Upper lobe of left lung (tissue), 6 donors: ENCODE results near the gene FRMPD4. TPM values are rescaled to one million over a fixed set of nuclear protein-coding genes. Genes with fewer than 3 reads are reported as not detected.

ENCODE experiments used
- ATAC-seq, 2 donors: fragments of 200-7000 bp; cut with Tn5 transposase; one replicate each; pipeline ENCODE4 v1.9.1; 2022; ENCODE audit warnings: mild to moderate bottlenecking in 2 of 2, moderate library complexity in 2 of 2; ENCODE audit not compliant: low FRiP score in 2 of 2
- DNase-seq, 2 donors: peaks; one replicate each; pipeline ENCODE4 v3.0.0-alpha.2; 2019 to 2020
- H3K27ac ChIP-seq, 4 donors: fragments of 200-600 bp; sonication (generic); one replicate each; pipeline ENCODE4 v1.5.1; 2016 to 2019
- H3K27me3 ChIP-seq, 4 donors: fragments of 200-600 bp; sonication (generic); one replicate each; pipeline ENCODE4 v1.5.1; 2017 to 2019
- H3K36me3 ChIP-seq, 4 donors: fragments of 200-600 bp; sonication (generic); one replicate each; pipeline ENCODE4 v1.5.1; 2016 to 2019
- H3K4me1 ChIP-seq, 4 donors: fragments of 200-600 bp; sonication (generic); one replicate each; pipeline ENCODE4 v1.5.1; 2018 to 2019
- H3K4me3 ChIP-seq, 4 donors: fragments of 200-600 bp; sonication (generic); one replicate each; pipeline ENCODE4 v1.5.1; 2017 to 2019; ENCODE audit warnings: mild to moderate bottlenecking in 2 of 4, moderate library complexity in 1 of 4
- H3K9me3 ChIP-seq, 4 donors: fragments of 200-600 bp; sonication (generic); one replicate each; pipeline ENCODE4 v1.5.1; 2018 to 2019
- EP300 ChIP-seq, 4 donors: sonication (generic); formaldehyde crosslinking; IDR thresholded peaks; one replicate each; pipeline ENCODE4 v1.5.1; 2017; ENCODE audit warnings: antibody characterized with exemption in 4 of 4, control low read depth in 2 of 4
- POLR2A ChIP-seq, 4 donors: fragments of 450-650 bp; IDR thresholded peaks; one replicate each; pipeline ENCODE4 v1.5.1; 2016 to 2017; ENCODE audit warnings: antibody characterized with exemption in 4 of 4, mild to moderate bottlenecking in 2 of 4
- POLR2AphosphoS5 ChIP-seq, 2 donors: sonication (generic); formaldehyde crosslinking; IDR thresholded peaks; one replicate each; pipeline ENCODE4 v1.5.1; 2017; ENCODE audit warnings: antibody characterized with exemption in 2 of 2
- WGBS, 2 donors: methylation state at CpG; one replicate each; pipeline ENCODE4 v1.1.5; 2017 to 2018; 5-methylcytosine and 5-hydroxymethylcytosine counted together
- total RNA-seq, 6 donors: library from RNA; depleted of rRNA in 4 of 6; stranded (reverse); fragments of >200 nt in 4 of 6; gene quantifications; one replicate each; pipeline versions ENCODE4 v1.1.0 to v1.2.1, GENCODE V29; 2016 to 2021
- TF ChIP-seq, protein P1 (sequence below), 6 experiments: fragments of 450-650 bp in 4 of 6; fragments of 200-600 bp in 2 of 6; sonication (generic) in 2 of 6; IDR thresholded peaks; one replicate each; pipeline ENCODE4 v1.5.1; 2016 to 2019; ENCODE audit warnings: antibody characterized with exemption in 6 of 6
- donor health status: DM: no; HTN: no; CAD: no; lungs with moderate emphysema.
- donor health status: DM: no; HTN: yes; CAD: no; lungs with severe emphysema.

The FRMPD4 gene
- total RNA-seq, 6 donors from 2014 or later = 0.03 to 0.15 (median 0.10) TPM; not detected in 2

DNA sequence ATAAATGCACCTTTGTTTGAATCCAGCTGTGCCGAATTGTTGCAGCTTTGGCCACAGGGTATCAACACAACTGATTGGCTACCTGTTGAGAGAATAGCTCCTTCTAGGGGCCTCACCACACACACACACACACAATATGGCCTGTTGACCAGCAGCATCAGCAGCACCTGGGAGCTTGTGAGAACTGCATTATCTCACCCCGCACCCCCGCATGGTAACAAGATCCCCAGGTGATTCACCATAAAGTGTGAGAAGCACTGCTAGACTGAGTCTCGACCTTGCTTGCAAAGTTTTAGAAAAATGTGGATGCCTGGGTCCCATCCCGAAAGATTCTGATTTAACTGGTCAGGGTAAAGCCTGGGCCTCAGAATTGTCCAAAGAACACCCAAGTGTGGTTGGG is 476.0 kb downstream of the FRMPD4 start:
- Histone ChIP-seq H3K36me3 (no peaks in the 10 kb centered on the region), H3K9me3 (peaks cover 0 to 2% (median 0%) of the 10 kb centered on the region in 4 donors), H3K4me1 (no peaks in the 10 kb centered on the region), H3K4me3 (no peak overlapping the region), H3K27me3 (no peaks in the 10 kb centered on the region), H3K27ac (no peak overlapping the region)
- WGBS, 2 donors = 90% methylated on average over 5 of the region's 5 CpGs; no CpG with 5 or more reads in 1 of the 2 donors
- DNase-seq (no peak), ATAC-seq (no peak)
- TF ChIP-seq, protein P1, sequence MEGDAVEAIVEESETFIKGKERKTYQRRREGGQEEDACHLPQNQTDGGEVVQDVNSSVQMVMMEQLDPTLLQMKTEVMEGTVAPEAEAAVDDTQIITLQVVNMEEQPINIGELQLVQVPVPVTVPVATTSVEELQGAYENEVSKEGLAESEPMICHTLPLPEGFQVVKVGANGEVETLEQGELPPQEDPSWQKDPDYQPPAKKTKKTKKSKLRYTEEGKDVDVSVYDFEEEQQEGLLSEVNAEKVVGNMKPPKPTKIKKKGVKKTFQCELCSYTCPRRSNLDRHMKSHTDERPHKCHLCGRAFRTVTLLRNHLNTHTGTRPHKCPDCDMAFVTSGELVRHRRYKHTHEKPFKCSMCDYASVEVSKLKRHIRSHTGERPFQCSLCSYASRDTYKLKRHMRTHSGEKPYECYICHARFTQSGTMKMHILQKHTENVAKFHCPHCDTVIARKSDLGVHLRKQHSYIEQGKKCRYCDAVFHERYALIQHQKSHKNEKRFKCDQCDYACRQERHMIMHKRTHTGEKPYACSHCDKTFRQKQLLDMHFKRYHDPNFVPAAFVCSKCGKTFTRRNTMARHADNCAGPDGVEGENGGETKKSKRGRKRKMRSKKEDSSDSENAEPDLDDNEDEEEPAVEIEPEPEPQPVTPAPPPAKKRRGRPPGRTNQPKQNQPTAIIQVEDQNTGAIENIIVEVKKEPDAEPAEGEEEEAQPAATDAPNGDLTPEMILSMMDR (IDR thresholded peaks at IDR 0.05) = no peak

GRCh38 chrX:12615061-12615460 is 476.8 kb downstream of the FRMPD4 start:
- H3K36me3 ChIP-seq = no peaks in the 10 kb centered on the region
- H3K27ac ChIP-seq = no peak overlapping the region
- H3K27me3 ChIP-seq = no peaks in the 10 kb centered on the region
- H3K4me1 ChIP-seq = no peaks in the 10 kb centered on the region
- DNase-seq (no peak), ATAC-seq (no peak)
- peaks cover 0 to 2% (median 0%) of the 10 kb centered on the region in 4 donors for H3K9me3 ChIP-seq
- H3K4me3 ChIP-seq = no peak overlapping the region
- TF ChIP-seq, protein P1 (IDR thresholded peaks at IDR 0.05) = no peak
- TF ChIP-seq POLR2AphosphoS5 (IDR thresholded peaks at IDR 0.05) (no peak), POLR2A (IDR thresholded peaks at IDR 0.05) (no peak), EP300 (IDR thresholded peaks at IDR 0.05) (no peak)

DNA sequence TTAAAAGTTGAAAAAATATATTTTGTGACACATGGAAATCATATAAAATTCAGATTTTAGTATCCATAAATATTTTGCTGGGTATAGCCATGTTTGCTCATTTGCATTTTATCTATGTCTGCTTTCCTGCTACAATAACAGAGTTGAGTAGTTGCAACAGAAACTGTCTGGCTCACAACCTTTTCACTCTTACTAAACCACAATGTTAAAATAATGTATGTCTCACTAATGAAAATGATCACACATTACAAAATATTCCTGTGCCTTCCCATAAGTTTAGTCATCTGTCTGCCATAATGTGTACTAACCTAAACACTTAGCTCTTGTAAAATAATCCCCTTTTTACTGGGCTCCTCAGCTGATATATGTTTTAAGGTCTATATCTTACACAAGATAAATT is 479.0 kb downstream of the FRMPD4 start:
- no peak overlapping the region for H3K27ac ChIP-seq
- H3K9me3 ChIP-seq = no peaks in the 10 kb centered on the region
- no peak overlapping the region for H3K4me3 ChIP-seq
- H3K27me3 ChIP-seq = no peaks in the 10 kb centered on the region
- no peaks in the 10 kb centered on the region for H3K36me3 ChIP-seq
- ATAC-seq (no peak), DNase-seq (no peak)
- H3K4me1 ChIP-seq = no peaks in the 10 kb centered on the region
- TF ChIP-seq, protein P1 (IDR thresholded peaks at IDR 0.05) = no peak
- TF ChIP-seq POLR2A (IDR thresholded peaks at IDR 0.05) (no peak), EP300 (IDR thresholded peaks at IDR 0.05) (no peak), POLR2AphosphoS5 (IDR thresholded peaks at IDR 0.05) (no peak)

- Histone ChIP-seq H3K4me1 (no peaks in the 10 kb centered on the region), H3K27me3 (no peaks in the 10 kb centered on the region), H3K27ac (no peak overlapping the region), H3K9me3 (no peaks in the 10 kb centered on the region), H3K4me3 (no peak overlapping the region), H3K36me3 (no peaks in the 10 kb centered on the region)
- DNase-seq (no peak), ATAC-seq (no peak)
- WGBS, 2 donors = 65 to 85% methylated on average over 1 of the region's 1 CpG
- TF ChIP-seq EP300 (IDR thresholded peaks at IDR 0.05) (no peak), POLR2AphosphoS5 (IDR thresholded peaks at IDR 0.05) (no peak)
- TF ChIP-seq, protein P1 (IDR thresholded peaks at IDR 0.05) = no peak
Measured at GRCh38 chrX:12647230-12647629, 509.0 kb downstream of the FRMPD4 start.

GRCh38 chrX:12648995-12649394 is 510.7 kb downstream of the FRMPD4 start:
- WGBS, 2 donors = 56 to 72% methylated on average over 2 to 5 of the region's 5 CpGs
- TF ChIP-seq POLR2AphosphoS5 (IDR thresholded peaks at IDR 0.05) (no peak), EP300 (IDR thresholded peaks at IDR 0.05) (no peak), POLR2A (IDR thresholded peaks at IDR 0.05) (no peak)
- TF ChIP-seq, protein P1 (IDR thresholded peaks at IDR 0.05) = no peak
- no peaks in the 10 kb centered on the region for H3K9me3 ChIP-seq
- no peaks in the 10 kb centered on the region for H3K27me3 ChIP-seq
- no peak overlapping the region for H3K27ac ChIP-seq
- H3K4me1 ChIP-seq = no peaks in the 10 kb centered on the region
- H3K4me3 ChIP-seq = no peak overlapping the region
- H3K36me3 ChIP-seq = no peaks in the 10 kb centered on the region
- DNase-seq (no peak), ATAC-seq (no peak)
